Measurements from ENCODE around the gene LRRC28. TPM values are rescaled to one million over a fixed set of nuclear protein-coding genes. Genes with fewer than 3 reads are reported as not detected.

LRRC28 gene
- total and polyA plus RNA-seq, 2 donors (not counting 1 experiment from before 2014, with no cell fraction given): 13.3 to 31.8 TPM

DNA sequence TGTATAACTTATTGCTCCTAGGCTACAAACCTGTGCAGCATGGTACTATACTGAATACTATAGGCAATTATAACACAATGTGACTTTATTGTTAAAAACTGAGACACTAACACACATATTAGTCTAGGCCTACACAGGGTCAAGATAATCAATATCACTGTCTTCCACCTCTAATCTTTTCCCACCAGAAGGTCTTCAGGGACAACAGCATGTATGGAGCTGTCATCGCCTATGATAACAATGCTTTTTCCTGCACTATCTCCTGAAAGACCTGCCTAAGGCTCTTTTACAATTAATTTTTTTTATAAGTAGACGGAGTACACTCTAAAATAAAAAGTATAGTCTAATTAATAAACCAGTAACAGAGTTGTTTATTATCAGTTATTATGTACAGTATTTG, 60.9 kb downstream of the LRRC28 start:
- Histone ChIP-seq H3K9ac (ENCODE audit: low read length) (no peak overlapping the region), H4K20me1 (ENCODE audit: control insufficient read depth, insufficient read depth, low read length, poor library complexity, severe bottlenecking) (no peaks in the 10 kb centered on the region), H3K36me3 (replicated peaks in 1 of 2; ENCODE audit: control extremely low read depth in 1 of 2, control insufficient read depth in 1 of 2, extremely low read depth in 1 of 2, insufficient read depth in 2 of 2, low read length in 1 of 2) (peaks cover 0 to 5% of the 10 kb centered on the region in 2 experiments), H3K4me3 (ENCODE audit: control extremely low read depth in 1 of 5, extremely low read depth in 1 of 5, insufficient read depth in 1 of 5, low read depth in 2 of 5, low read length in 4 of 5) (no peak overlapping the region), H3K4me2 (replicated peaks; ENCODE audit: low read depth, low read length, poor library complexity, severe bottlenecking) (no peak overlapping the region), H2AFZ (ENCODE audit: insufficient read depth, low read depth, low read length, poor library complexity, severe bottlenecking) (no peak overlapping the region), H3K27ac (ENCODE audit: low read length in 2 of 2) (no peak overlapping the region), H3K79me2 (ENCODE audit: control insufficient read depth, insufficient read depth, low read length) (no peaks in the 10 kb centered on the region), H3K27me3 (replicated peaks in 1 of 4; ENCODE audit: control extremely low read depth in 1 of 4, control insufficient read depth in 3 of 4, insufficient read depth in 4 of 4, low read length in 3 of 4) (no peaks in the 10 kb centered on the region), H3K9me3 (ENCODE audit: control extremely low read depth in 1 of 3, control insufficient read depth in 2 of 3, insufficient read depth in 1 of 3, low read length in 2 of 3) (peaks cover 0 to 20% (median 7%) of the 10 kb centered on the region in 3 donors), H3K4me1 (ENCODE audit: control insufficient read depth in 2 of 2, insufficient read depth in 2 of 2, low read length in 2 of 2) (no peaks in the 10 kb centered on the region)
- POLR2A ChIA-PET: no interaction called here
- Mint-ChIP-seq H3K4me1 (no peaks in the 10 kb centered on the region), H3K4me3 (no peak overlapping the region), H3K27ac (no peak overlapping the region), H3K27me3 (no peaks in the 10 kb centered on the region), H3K9me3 (ENCODE audit: insufficient read depth) (peaks cover 12% of the 10 kb centered on the region)
- CTCF ChIA-PET: interaction anchor here (1.5 kb wide), 1 partner anchor 12 kb away, joined by 3 read pairs; no protein-coding TSS in a partner anchor
- DNase-seq (no peak), ATAC-seq (ENCODE audit: low read depth) (no peak)
- no CpG with 5 or more reads among the region's 2 CpGs for WGBS (ENCODE audit: insufficient coverage)
- intact Hi-C loops (cut with micrococcal nuclease): no loop called here
- TF ChIP-seq, protein P1, sequence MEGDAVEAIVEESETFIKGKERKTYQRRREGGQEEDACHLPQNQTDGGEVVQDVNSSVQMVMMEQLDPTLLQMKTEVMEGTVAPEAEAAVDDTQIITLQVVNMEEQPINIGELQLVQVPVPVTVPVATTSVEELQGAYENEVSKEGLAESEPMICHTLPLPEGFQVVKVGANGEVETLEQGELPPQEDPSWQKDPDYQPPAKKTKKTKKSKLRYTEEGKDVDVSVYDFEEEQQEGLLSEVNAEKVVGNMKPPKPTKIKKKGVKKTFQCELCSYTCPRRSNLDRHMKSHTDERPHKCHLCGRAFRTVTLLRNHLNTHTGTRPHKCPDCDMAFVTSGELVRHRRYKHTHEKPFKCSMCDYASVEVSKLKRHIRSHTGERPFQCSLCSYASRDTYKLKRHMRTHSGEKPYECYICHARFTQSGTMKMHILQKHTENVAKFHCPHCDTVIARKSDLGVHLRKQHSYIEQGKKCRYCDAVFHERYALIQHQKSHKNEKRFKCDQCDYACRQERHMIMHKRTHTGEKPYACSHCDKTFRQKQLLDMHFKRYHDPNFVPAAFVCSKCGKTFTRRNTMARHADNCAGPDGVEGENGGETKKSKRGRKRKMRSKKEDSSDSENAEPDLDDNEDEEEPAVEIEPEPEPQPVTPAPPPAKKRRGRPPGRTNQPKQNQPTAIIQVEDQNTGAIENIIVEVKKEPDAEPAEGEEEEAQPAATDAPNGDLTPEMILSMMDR (IDR thresholded peaks at IDR 0.05): no peak
- no peak for TF ChIP-seq EZH2 (IDR thresholded peaks at IDR 0.05; ENCODE audit: borderline replicate concordance, insufficient read depth, low read depth, low read length, poor library complexity, severe bottlenecking)

- Mint-ChIP-seq H3K27ac (no peak overlapping the region), H3K27me3 (no peaks in the 10 kb centered on the region), H3K9me3 (ENCODE audit: insufficient read depth) (peaks cover 12% of the 10 kb centered on the region), H3K4me1 (no peaks in the 10 kb centered on the region), H3K4me3 (no peak overlapping the region)
- Histone ChIP-seq H4K20me1 (ENCODE audit: control insufficient read depth, insufficient read depth, low read length, poor library complexity, severe bottlenecking) (no peaks in the 10 kb centered on the region), H3K4me1 (ENCODE audit: control insufficient read depth in 2 of 2, insufficient read depth in 2 of 2, low read length in 2 of 2) (no peaks in the 10 kb centered on the region), H3K27me3 (replicated peaks in 1 of 4; ENCODE audit: control extremely low read depth in 1 of 4, control insufficient read depth in 3 of 4, insufficient read depth in 4 of 4, low read length in 3 of 4) (no peaks in the 10 kb centered on the region), H3K36me3 (replicated peaks in 1 of 2; ENCODE audit: control extremely low read depth in 1 of 2, control insufficient read depth in 1 of 2, extremely low read depth in 1 of 2, insufficient read depth in 2 of 2, low read length in 1 of 2) (peaks cover 0 to 5% of the 10 kb centered on the region in 2 experiments), H2AFZ (ENCODE audit: insufficient read depth, low read depth, low read length, poor library complexity, severe bottlenecking) (no peak overlapping the region), H3K27ac (ENCODE audit: low read length in 2 of 2) (no peak overlapping the region), H3K4me3 (ENCODE audit: control extremely low read depth in 1 of 5, extremely low read depth in 1 of 5, insufficient read depth in 1 of 5, low read depth in 2 of 5, low read length in 4 of 5) (no peak overlapping the region), H3K4me2 (replicated peaks; ENCODE audit: low read depth, low read length, poor library complexity, severe bottlenecking) (no peak overlapping the region), H3K9me3 (ENCODE audit: control extremely low read depth in 1 of 3, control insufficient read depth in 2 of 3, insufficient read depth in 1 of 3, low read length in 2 of 3) (peaks cover 0 to 20% (median 7%) of the 10 kb centered on the region in 3 donors), H3K9ac (ENCODE audit: low read length) (no peak overlapping the region), H3K79me2 (ENCODE audit: control insufficient read depth, insufficient read depth, low read length) (no peaks in the 10 kb centered on the region)
- CTCF ChIA-PET: interaction anchor here (1.5 kb wide), 1 partner anchor 13 kb away, joined by 3 read pairs; no protein-coding TSS in a partner anchor
- ATAC-seq (ENCODE audit: low read depth) (no peak), DNase-seq (no peak)
- intact Hi-C loops (cut with micrococcal nuclease): no loop called here
- no CpG with 5 or more reads among the region's 3 CpGs for WGBS (ENCODE audit: insufficient coverage)
- TF ChIP-seq EZH2 (IDR thresholded peaks at IDR 0.05; ENCODE audit: borderline replicate concordance, insufficient read depth, low read depth, low read length, poor library complexity, severe bottlenecking): no peak
- TF ChIP-seq, protein P1 (IDR thresholded peaks at IDR 0.05): no peak
- POLR2A ChIA-PET: no interaction called here
Measured at GRCh38 chr15:99312794-99313193, 61.5 kb downstream of the LRRC28 start.
